ENCODE data around the gene SIK3.

The SIK3 gene

GRCh38 chr11:116970485-116971292, 127.5 kb downstream of the SIK3 start:
- no peak for DNase-seq (ENCODE audit: low read depth in 2 of 2)

GRCh38 chr11:116969694-116970093, 128.5 kb downstream of the SIK3 start:
- DNase-seq (ENCODE audit: low read depth in 2 of 2) = no peak

GRCh38 chr11:116964269-116964668, 134.0 kb downstream of the SIK3 start:
- no peak for DNase-seq (ENCODE audit: low read depth in 2 of 2)

- DNase-seq (ENCODE audit: low read depth in 2 of 2) = no peak
Measured at GRCh38 chr11:116963813-116964212, 134.4 kb downstream of the SIK3 start.

GRCh38 chr11:116962108-116962507, 136.1 kb downstream of the SIK3 start:
- DNase-seq (ENCODE audit: low read depth in 2 of 2) = no peak

- DNase-seq (ENCODE audit: low read depth in 2 of 2) = no peak
Measured at GRCh38 chr11:116960930-116961329, 137.3 kb downstream of the SIK3 start.

GRCh38 chr11:116958246-116958645, 140.0 kb downstream of the SIK3 start:
- no peak for DNase-seq (ENCODE audit: low read depth in 2 of 2)

- DNase-seq (ENCODE audit: low read depth in 2 of 2) = no peak
Measured at GRCh38 chr11:116955949-116956348, 142.3 kb downstream of the SIK3 start.

GRCh38 chr11:116955548-116955947, 142.7 kb downstream of the SIK3 start:
- DNase-seq (ENCODE audit: low read depth in 2 of 2) = no peak

GRCh38 chr11:116953530-116954285, 144.5 kb downstream of the SIK3 start:
- DNase-seq (ENCODE audit: low read depth in 2 of 2) = no peak

- no peak for DNase-seq (ENCODE audit: low read depth in 2 of 2)
Measured at GRCh38 chr11:116951762-116952161, 146.5 kb downstream of the SIK3 start.

GRCh38 chr11:116950210-116950609, 148.0 kb downstream of the SIK3 start:
- DNase-seq (ENCODE audit: low read depth in 2 of 2) = no peak

- DNase-seq (ENCODE audit: low read depth in 2 of 2) = no peak
Measured at GRCh38 chr11:116948391-116948790, 149.8 kb downstream of the SIK3 start.

GRCh38 chr11:116946414-116946813, 151.8 kb downstream of the SIK3 start:
- no peak for DNase-seq (ENCODE audit: low read depth in 2 of 2)

- DNase-seq (ENCODE audit: low read depth in 2 of 2) = no peak
Measured at GRCh38 chr11:116939499-116939898, 158.7 kb downstream of the SIK3 start.

GRCh38 chr11:116938471-116939070, 159.7 kb downstream of the SIK3 start:
- DNase-seq (ENCODE audit: low read depth in 2 of 2) = no peak

- DNase-seq (ENCODE audit: low read depth in 2 of 2) = no peak
Measured at GRCh38 chr11:116936754-116937446, 161.3 kb downstream of the SIK3 start.

- no peak for DNase-seq (ENCODE audit: low read depth in 2 of 2)
Measured at GRCh38 chr11:116935514-116935913, 162.7 kb downstream of the SIK3 start.

- no peak for DNase-seq (ENCODE audit: low read depth in 2 of 2)
Measured at GRCh38 chr11:116935089-116935488, 163.1 kb downstream of the SIK3 start.

GRCh38 chr11:116933961-116934360, 164.3 kb downstream of the SIK3 start:
- DNase-seq (ENCODE audit: low read depth in 2 of 2) = no peak

- no peak for DNase-seq (ENCODE audit: low read depth in 2 of 2)
Measured at GRCh38 chr11:116932181-116932580, 166.0 kb downstream of the SIK3 start.
